ENCODE data around the gene ALLC.

- TF ChIP-seq CTCF (conservative IDR thresholded peaks at IDR 0.05; ENCODE audit: low read depth in 2 of 2) (no peak), POLR2AphosphoS5 (IDR thresholded peaks at IDR 0.05; ENCODE audit: low read depth) (no peak), EZH2 (IDR thresholded peaks at IDR 0.05; ENCODE audit: low read depth, unreplicated experiment) (no peak), ZNF114 (CRISPR knock-in tag; IDR thresholded peaks at IDR 0.05) (no peak), ETS1 (IDR thresholded peaks at IDR 0.05) (no peak)
These were observed 1.9 kb upstream of the ALLC start for GRCh38 chr2:3655871-3656761.

Measured in GM23338 (cell line).